Vagina (tissue), 2 donors: Measurements from ENCODE around the gene CAMSAP2. TPM values are rescaled to one million over a fixed set of nuclear protein-coding genes. Genes with fewer than 3 reads are reported as not detected.

Source experiments
- DNase-seq, 2 donors: peaks; one replicate each; pipeline ENCODE4 v3.0.0-alpha.2; 2017; ENCODE audit errors: extremely low spot score in 2 of 2
- H3K27ac ChIP-seq: fragments of 200-600 bp; sonication (generic); one replicate; pipeline ENCODE4 v1.5.1; 2019
- H3K27me3 ChIP-seq: fragments of 200-600 bp; sonication (generic); one replicate; pipeline ENCODE4 v1.5.1; 2019
- H3K36me3 ChIP-seq, 2 donors: fragments of 200-600 bp; sonication (generic); one replicate each; pipeline ENCODE4 v1.5.1; 2017 to 2019
- H3K4me1 ChIP-seq: fragments of 200-600 bp; sonication (generic); one replicate; pipeline ENCODE4 v1.5.1; 2019
- H3K4me3 ChIP-seq, 2 donors: fragments of 200-600 bp; sonication (generic); 1 replicate in 1 of 2; 2 replicates in 1 of 2; pipeline ENCODE4 v1.5.1; 2016 to 2019
- H3K9me3 ChIP-seq: fragments of 200-600 bp; sonication (generic); one replicate; pipeline ENCODE4 v1.5.1; 2019
- CTCF ChIP-seq, 3 experiments: fragments of 450-650 bp in 2 of 3; fragments of 200-600 bp in 1 of 3; sonication (generic) in 1 of 3; IDR thresholded peaks; one replicate each; pipeline ENCODE4 v1.5.1; 2017 to 2019; ENCODE audit warnings: antibody characterized with exemption in 3 of 3, mild to moderate bottlenecking in 2 of 3, moderate library complexity in 2 of 3
- POLR2A ChIP-seq, 2 donors: fragments of 450-650 bp; IDR thresholded peaks; one replicate each; pipeline ENCODE4 v1.6.1; 2017; ENCODE audit warnings: antibody characterized with exemption in 2 of 2, mild to moderate bottlenecking in 2 of 2, moderate library complexity in 2 of 2
- POLR2AphosphoS5 ChIP-seq, 2 donors: sonication (generic); formaldehyde crosslinking; IDR thresholded peaks; one replicate each; pipeline ENCODE4 v1.9.0; 2017; ENCODE audit warnings: antibody characterized with exemption in 2 of 2, mild to moderate bottlenecking in 2 of 2, low read depth in 1 of 2; ENCODE audit not compliant: insufficient read depth in 1 of 2
- intact Hi-C: fragments of 100-400 bp; cut with DNase I; formaldehyde crosslinking; loops from one replicate; pipeline ENCODE4 v1.15.1; 2023
- total RNA-seq: library from RNA; depleted of rRNA; stranded (reverse); fragments of >200 nt; gene quantifications from one replicate; pipeline ENCODE4 v1.2.3, GENCODE V29; 2016

CAMSAP2 gene
- total RNA-seq, 1 donor from 2014 or later, result 30.0 TPM

- Histone ChIP-seq H3K4me3 (no peak overlapping the region), H3K9me3 (no peaks in the 10 kb centered on the region), H3K27me3 (no peaks in the 10 kb centered on the region), H3K4me1 (no peaks in the 10 kb centered on the region), H3K27ac (no peak overlapping the region), H3K36me3 (no peaks in the 10 kb centered on the region)
- intact Hi-C loops, result no loop called here
- TF ChIP-seq POLR2AphosphoS5 (IDR thresholded peaks at IDR 0.05; ENCODE audit: insufficient read depth in 1 of 2, low read depth in 1 of 2), result no peak
- no peak for TF ChIP-seq CTCF (IDR thresholded peaks at IDR 0.05)
- TF ChIP-seq POLR2A (IDR thresholded peaks at IDR 0.05), result no peak
- no peak for DNase-seq
Observed at GRCh38 chr1:200831091-200831490, 92.4 kb downstream of the CAMSAP2 start.

GRCh38 chr1:200834383-200834782 is 95.7 kb downstream of the CAMSAP2 start:
- no peak for DNase-seq
- Histone ChIP-seq H3K27me3 (no peaks in the 10 kb centered on the region), H3K4me3 (no peak overlapping the region), H3K36me3 (no peaks in the 10 kb centered on the region), H3K4me1 (no peaks in the 10 kb centered on the region), H3K9me3 (no peaks in the 10 kb centered on the region), H3K27ac (no peak overlapping the region)
- intact Hi-C loops, result no loop called here
- no peak for TF ChIP-seq CTCF (IDR thresholded peaks at IDR 0.05)
- no peak for TF ChIP-seq POLR2A (IDR thresholded peaks at IDR 0.05)
- TF ChIP-seq POLR2AphosphoS5 (IDR thresholded peaks at IDR 0.05; ENCODE audit: insufficient read depth in 1 of 2, low read depth in 1 of 2), result no peak

- no peak for TF ChIP-seq CTCF (IDR thresholded peaks at IDR 0.05)
- TF ChIP-seq POLR2AphosphoS5 (IDR thresholded peaks at IDR 0.05; ENCODE audit: insufficient read depth in 1 of 2, low read depth in 1 of 2), result no peak
- TF ChIP-seq POLR2A (IDR thresholded peaks at IDR 0.05), result no peak
- H3K4me3 ChIP-seq, result no peak overlapping the region
- no peaks in the 10 kb centered on the region for H3K4me1 ChIP-seq
- H3K36me3 ChIP-seq, result no peaks in the 10 kb centered on the region
- DNase-seq, result no peak
- no peak overlapping the region for H3K27ac ChIP-seq
- no peaks in the 10 kb centered on the region for H3K27me3 ChIP-seq
- intact Hi-C loops, result no loop called here
- H3K9me3 ChIP-seq, result no peaks in the 10 kb centered on the region
Observed at GRCh38 chr1:200836213-200836612, 97.5 kb downstream of the CAMSAP2 start.

- intact Hi-C loops, result no loop called here
- H3K4me1 ChIP-seq, result no peaks in the 10 kb centered on the region
- H3K27me3 ChIP-seq, result no peaks in the 10 kb centered on the region
- no peak overlapping the region for H3K27ac ChIP-seq
- no peaks in the 10 kb centered on the region for H3K9me3 ChIP-seq
- no peak overlapping the region for H3K4me3 ChIP-seq
- TF ChIP-seq CTCF (IDR thresholded peaks at IDR 0.05) (peak in 2 of 3 experiments; percentile 18 to 30), POLR2A (IDR thresholded peaks at IDR 0.05) (no peak), POLR2AphosphoS5 (IDR thresholded peaks at IDR 0.05; ENCODE audit: insufficient read depth in 1 of 2, low read depth in 1 of 2) (no peak)
- DNase-seq, result no peak
- no peaks in the 10 kb centered on the region for H3K36me3 ChIP-seq
Observed at GRCh38 chr1:200837931-200838571, 99.4 kb downstream of the CAMSAP2 start.

- no peaks in the 10 kb centered on the region for H3K36me3 ChIP-seq
- no peaks in the 10 kb centered on the region for H3K4me1 ChIP-seq
- intact Hi-C loops, result no loop called here
- H3K27me3 ChIP-seq, result no peaks in the 10 kb centered on the region
- H3K9me3 ChIP-seq, result no peaks in the 10 kb centered on the region
- H3K27ac ChIP-seq, result no peak overlapping the region
- no peak for DNase-seq
- no peak for TF ChIP-seq POLR2AphosphoS5 (IDR thresholded peaks at IDR 0.05; ENCODE audit: insufficient read depth in 1 of 2, low read depth in 1 of 2)
- no peak for TF ChIP-seq CTCF (IDR thresholded peaks at IDR 0.05)
- no peak for TF ChIP-seq POLR2A (IDR thresholded peaks at IDR 0.05)
- no peak overlapping the region for H3K4me3 ChIP-seq
Observed at GRCh38 chr1:200838676-200839445, 100.2 kb downstream of the CAMSAP2 start.
